Gastroesophageal sphincter (tissue), 3 donors: Measurements from ENCODE around the gene DKK3.

Experiments
- CTCF ChIP-seq, 4 experiments: fragments of 200-600 bp in 2 of 4; fragments of 450-650 bp in 2 of 4; sonication (generic) in 1 of 4; IDR thresholded peaks; one replicate each; pipeline ENCODE4 v1.5.1; 2017 to 2019; ENCODE audit warnings: antibody characterized with exemption in 4 of 4, mild to moderate bottlenecking in 2 of 4, moderate library complexity in 2 of 4
- POLR2A ChIP-seq, 2 donors: fragments of 450-650 bp; IDR thresholded peaks; one replicate each; pipeline ENCODE4 v1.6.1; 2017; ENCODE audit warnings: antibody characterized with exemption in 2 of 2, mild to moderate bottlenecking in 2 of 2, moderate library complexity in 1 of 2
- POLR2AphosphoS5 ChIP-seq: sonication (generic); formaldehyde crosslinking; IDR thresholded peaks from one replicate; pipeline ENCODE4 v1.6.1; 2017; ENCODE audit warnings: antibody characterized with exemption

GRCh38 chr11:11995601-11996000 lies 12.8 kb downstream of the DKK3 start:
- TF ChIP-seq POLR2A (IDR thresholded peaks at IDR 0.05) (no peak), CTCF (IDR thresholded peaks at IDR 0.05) (no peak), POLR2AphosphoS5 (no peak)
